Keratinocyte (primary cell): ENCODE measurements around the gene FBP1. TPM values are rescaled to one million over a fixed set of nuclear protein-coding genes. Genes with fewer than 3 reads are reported as not detected.

Source experiments
- DNase-seq: peaks from one replicate; pipeline ENCODE4 v3.0.0-alpha.2; 2011; ENCODE audit warnings: low read depth, missing footprints, low spot score
- FAIRE-seq: peaks from 2 replicates; lab custom pipeline; 2011; peaks lifted over from hg19 to GRCh38; lab: Jason Lieb, UNC
- H2AFZ ChIP-seq: 2 replicates; pipeline ENCODE4 v1.6.0; 2012; ENCODE audit warnings: low read length, control low read depth, inconsistent platforms; ENCODE audit not compliant: control insufficient read depth
- H3K27ac ChIP-seq: 2 replicates; pipeline ENCODE4 v1.5.1; 2011; ENCODE audit warnings: low read length; ENCODE audit not compliant: control insufficient read depth, insufficient read depth
- H3K27me3 ChIP-seq: 3 replicates; pipeline ENCODE4 v1.6.0; 2011; ENCODE audit warnings: low read length; ENCODE audit not compliant: control insufficient read depth, insufficient read depth; ENCODE audit errors: extremely low read depth
- H3K36me3 ChIP-seq, 2 experiments: 2 replicates in 1 of 2; 3 replicates in 1 of 2; pipeline ENCODE4 v1.5.1; 2011; ENCODE audit warnings: low read length in 2 of 2, mild to moderate bottlenecking in 1 of 2; ENCODE audit not compliant: control insufficient read depth in 2 of 2, insufficient read depth in 2 of 2; ENCODE audit errors: extremely low read depth in 1 of 2
- H3K4me1 ChIP-seq: 3 replicates; pipeline ENCODE4 v1.5.1; 2011; ENCODE audit warnings: low read length; ENCODE audit not compliant: control insufficient read depth, insufficient read depth; ENCODE audit errors: extremely low read depth
- H3K4me2 ChIP-seq: 3 replicates; pipeline ENCODE4 v1.6.0; 2011; ENCODE audit warnings: low read depth, low read length; ENCODE audit not compliant: control insufficient read depth, insufficient read depth; ENCODE audit errors: extremely low read depth
- H3K4me3 ChIP-seq, 3 experiments: fragments of 200-600 bp in 1 of 3; sonication (generic) in 1 of 3; 2 replicates in 2 of 3; 3 replicates in 1 of 3; pipeline ENCODE4 v1.5.1; 2011 to 2016; ENCODE audit warnings: low read length in 3 of 3, mild to moderate bottlenecking in 3 of 3, control low read depth in 2 of 3, inconsistent platforms in 1 of 3, low read depth in 1 of 3, mixed read lengths in 1 of 3, mixed run types in 1 of 3, moderate library complexity in 1 of 3; ENCODE audit not compliant: control insufficient read depth in 2 of 3, insufficient read depth in 2 of 3; ENCODE audit errors: extremely low read depth in 1 of 3
- H3K79me2 ChIP-seq: 2 replicates; pipeline ENCODE4 v1.6.0; 2012; ENCODE audit warnings: low read length; ENCODE audit not compliant: control insufficient read depth, insufficient read depth
- H3K9ac ChIP-seq: 3 replicates; pipeline ENCODE4 v1.6.0; 2011; ENCODE audit warnings: low read length; ENCODE audit not compliant: control insufficient read depth, insufficient read depth; ENCODE audit errors: extremely low read depth
- H3K9me1 ChIP-seq: 3 replicates; pipeline ENCODE4 v1.6.0; 2011; ENCODE audit warnings: low read length; ENCODE audit not compliant: control insufficient read depth, insufficient read depth; ENCODE audit errors: extremely low read depth
- H3K9me3 ChIP-seq: 2 replicates; pipeline ENCODE4 v1.5.1; 2012; ENCODE audit warnings: low read depth, low read length; ENCODE audit not compliant: control insufficient read depth
- H4K20me1 ChIP-seq: 3 replicates; pipeline ENCODE4 v1.6.0; 2011; ENCODE audit warnings: low read length; ENCODE audit not compliant: control insufficient read depth, insufficient read depth; ENCODE audit errors: extremely low read depth
- EZH2 ChIP-seq: IDR thresholded peaks from one replicate; pipeline ENCODE4 v1.6.1; 2012; ENCODE audit warnings: inconsistent platforms, mild to moderate bottlenecking, low read length, moderate library complexity
- dilution Hi-C: fragments of 300-500 bp; cut with MboI; formaldehyde crosslinking; loops from one replicate; pipeline ENCODE4 v1.7.0; 2020; ENCODE audit warnings: low sequenced_read_pairs; ENCODE audit not compliant: extremely low pct_ligation_motif_present
- polyA plus RNA-seq, 5 experiments: library from polyadenylated mRNA; depleted of rRNA in 3 of 5; stranded (reverse) in 3 of 5; stranded (forward) in 1 of 5; unstranded in 1 of 5; fragments of >200 nt; gene quantifications; 1 replicate in 1 of 5; 2 replicates in 3 of 5; 3 replicates in 1 of 5; pipeline versions ENCODE4 v1.2.1 to v1.2.3, GENCODE V29; 2011 to 2012; ENCODE audit warnings: missing spikeins in 2 of 5, low read depth in 1 of 5, low replicate concordance in 1 of 5
- TF ChIP-seq, protein P1 (sequence below), 3 experiments: IDR thresholded peaks in 1 of 3; conservative IDR thresholded peaks in 1 of 3; optimal IDR thresholded peaks in 1 of 3; 2 replicates in 2 of 3; 3 replicates in 1 of 3; pipeline versions ENCODE3 to v1.5.1; 2011; ENCODE audit warnings: low read length in 3 of 3, mild to moderate bottlenecking in 3 of 3, moderate library complexity in 2 of 3, control low read depth in 1 of 3, inconsistent platforms in 1 of 3; ENCODE audit not compliant: insufficient read depth in 2 of 3; ENCODE audit errors: extremely low read depth in 1 of 3

The FBP1 gene
- polyA plus RNA-seq, 1 donor (not counting 4 experiments of a cell fraction or from before 2014, with no cell fraction given), result 0.16 TPM

DNA sequence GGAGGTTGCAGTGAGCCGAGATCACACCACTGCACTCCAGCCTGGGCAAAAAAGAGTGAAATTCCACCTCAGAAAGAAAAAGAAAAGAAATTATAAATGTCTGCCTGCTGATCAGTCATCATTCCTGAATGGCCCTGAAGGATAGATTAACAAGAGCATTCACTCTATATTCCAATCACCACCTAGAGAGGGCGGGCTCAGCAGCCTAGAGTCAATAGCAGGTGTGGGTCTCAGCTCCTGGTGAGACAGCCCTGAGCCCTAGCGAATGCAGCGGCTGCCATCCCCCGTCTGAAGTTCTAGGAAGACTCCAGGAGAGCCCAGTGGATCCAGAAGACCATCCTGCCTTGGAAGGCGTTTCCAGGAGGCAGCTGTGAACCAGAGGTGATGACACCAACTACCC, 12.0 kb downstream of the FBP1 start:
- no peaks in the 10 kb centered on the region for H3K9me3 ChIP-seq
- FAIRE-seq, result no peak
- H3K36me3 ChIP-seq, result no peaks in the 10 kb centered on the region
- no peak overlapping the region for H3K9ac ChIP-seq
- dilution Hi-C loops, result no loop called here
- TF ChIP-seq, protein P1, sequence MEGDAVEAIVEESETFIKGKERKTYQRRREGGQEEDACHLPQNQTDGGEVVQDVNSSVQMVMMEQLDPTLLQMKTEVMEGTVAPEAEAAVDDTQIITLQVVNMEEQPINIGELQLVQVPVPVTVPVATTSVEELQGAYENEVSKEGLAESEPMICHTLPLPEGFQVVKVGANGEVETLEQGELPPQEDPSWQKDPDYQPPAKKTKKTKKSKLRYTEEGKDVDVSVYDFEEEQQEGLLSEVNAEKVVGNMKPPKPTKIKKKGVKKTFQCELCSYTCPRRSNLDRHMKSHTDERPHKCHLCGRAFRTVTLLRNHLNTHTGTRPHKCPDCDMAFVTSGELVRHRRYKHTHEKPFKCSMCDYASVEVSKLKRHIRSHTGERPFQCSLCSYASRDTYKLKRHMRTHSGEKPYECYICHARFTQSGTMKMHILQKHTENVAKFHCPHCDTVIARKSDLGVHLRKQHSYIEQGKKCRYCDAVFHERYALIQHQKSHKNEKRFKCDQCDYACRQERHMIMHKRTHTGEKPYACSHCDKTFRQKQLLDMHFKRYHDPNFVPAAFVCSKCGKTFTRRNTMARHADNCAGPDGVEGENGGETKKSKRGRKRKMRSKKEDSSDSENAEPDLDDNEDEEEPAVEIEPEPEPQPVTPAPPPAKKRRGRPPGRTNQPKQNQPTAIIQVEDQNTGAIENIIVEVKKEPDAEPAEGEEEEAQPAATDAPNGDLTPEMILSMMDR (optimal IDR thresholded peaks at IDR 0.05 in 1 of 3, IDR thresholded peaks at IDR 0.05 in 1 of 3, conservative IDR thresholded peaks at IDR 0.05 in 1 of 3; ENCODE audit: extremely low read depth in 1 of 3, insufficient read depth in 2 of 3, low read length in 3 of 3), result no peak
- no peak for TF ChIP-seq EZH2
- no peaks in the 10 kb centered on the region for H3K79me2 ChIP-seq
- H4K20me1 ChIP-seq, result no peaks in the 10 kb centered on the region
- DNase-seq, result no peak
- H3K27me3 ChIP-seq, result no peaks in the 10 kb centered on the region
- H3K27ac ChIP-seq, result no peak overlapping the region
- peaks cover 19% of the 10 kb centered on the region for H3K4me1 ChIP-seq
- H2AFZ ChIP-seq, result no peak overlapping the region
- no peak overlapping the region for H3K4me2 ChIP-seq
- H3K9me1 ChIP-seq, result no peaks in the 10 kb centered on the region
- H3K4me3 ChIP-seq, result no peak overlapping the region

DNA sequence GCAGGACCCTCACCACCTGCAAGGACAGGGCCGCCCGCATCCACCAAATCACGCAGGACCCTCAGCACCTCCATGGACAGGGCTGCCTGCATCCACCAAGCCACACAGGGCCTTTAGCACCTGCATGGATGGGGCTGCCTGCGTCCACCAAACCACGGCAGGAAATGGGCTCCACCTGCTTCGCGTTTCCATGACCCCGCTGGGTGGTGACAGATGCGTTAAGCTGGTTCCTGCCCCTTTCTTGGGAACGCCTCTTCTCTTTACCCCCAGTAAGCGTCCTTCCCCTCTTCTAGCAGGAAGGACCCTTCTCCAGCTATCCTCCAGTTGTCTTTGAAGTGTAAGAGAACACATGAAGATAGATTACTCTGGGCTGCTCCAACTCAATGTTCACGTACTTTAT, 13.5 kb downstream of the FBP1 start:
- Histone ChIP-seq H3K27ac (no peak overlapping the region), H3K9ac (no peak overlapping the region), H3K27me3 (no peaks in the 10 kb centered on the region), H3K4me1 (peaks cover 6% of the 10 kb centered on the region), H3K36me3 (no peaks in the 10 kb centered on the region), H3K4me3 (no peak overlapping the region), H2AFZ (no peak overlapping the region), H3K79me2 (no peaks in the 10 kb centered on the region), H3K9me1 (no peaks in the 10 kb centered on the region), H3K9me3 (no peaks in the 10 kb centered on the region), H4K20me1 (no peaks in the 10 kb centered on the region), H3K4me2 (no peak overlapping the region)
- no peak for TF ChIP-seq EZH2
- TF ChIP-seq, protein P1 (optimal IDR thresholded peaks at IDR 0.05 in 1 of 3, IDR thresholded peaks at IDR 0.05 in 1 of 3, conservative IDR thresholded peaks at IDR 0.05 in 1 of 3; ENCODE audit: extremely low read depth in 1 of 3, insufficient read depth in 2 of 3, low read length in 3 of 3), result no peak
- FAIRE-seq (no peak), DNase-seq (no peak)
- dilution Hi-C loops, result no loop called here
